Fibroblast of mammary gland (primary cell): ENCODE results near the gene KCNJ14.

Experiments
- DNase-seq: peaks from one replicate; pipeline ENCODE4 v3.0.0-alpha.2; 2010; ENCODE audit warnings: low read depth
- H3K4me3 ChIP-seq: 2 replicates; pipeline ENCODE4 v1.5.1; 2011; ENCODE audit warnings: low read depth, mild to moderate bottlenecking, low read length, moderate library complexity; ENCODE audit not compliant: control insufficient read depth
- CTCF ChIP-seq: conservative IDR thresholded peaks from 2 replicates; pipeline ENCODE4 v1.5.1; 2011; ENCODE audit warnings: low read depth, low read length, inconsistent platforms; ENCODE audit not compliant: control insufficient read depth, insufficient read depth

Gene KCNJ14

GRCh38 chr19:48508729-48509411 lies 53.5 kb downstream of the KCNJ14 start:
- no peak for DNase-seq
- TF ChIP-seq CTCF = no peak
- no peak overlapping the region for H3K4me3 ChIP-seq

GRCh38 chr19:48509467-48510194 lies 54.3 kb downstream of the KCNJ14 start:
- no peak overlapping the region for H3K4me3 ChIP-seq
- DNase-seq = no peak
- no peak for TF ChIP-seq CTCF

- no peak for TF ChIP-seq CTCF
- peak overlapping the region; percentile 12 for H3K4me3 ChIP-seq
- DNase-seq = peak; percentile 46
Measured at GRCh38 chr19:48510421-48511268, 55.3 kb downstream of the KCNJ14 start.

GRCh38 chr19:48511321-48511731 lies 56.0 kb downstream of the KCNJ14 start:
- no peak overlapping the region for H3K4me3 ChIP-seq
- no peak for TF ChIP-seq CTCF
- no peak for DNase-seq

GRCh38 chr19:48511800-48512503 lies 56.6 kb downstream of the KCNJ14 start, which contains the start of gene LMTK3:
TSS of gene LMTK3 (minus strand) at chr19:48511835. CDS start at chr19:48511576, 259 bp downstream.
- no peak for TF ChIP-seq CTCF
- peak within 1 kb of the TSS; percentile 12 for H3K4me3 ChIP-seq
- DNase-seq = peak; percentile 21

GRCh38 chr19:48512504-48513288 lies 57.3 kb downstream of the KCNJ14 start:
- H3K4me3 ChIP-seq = no peak overlapping the region
- TF ChIP-seq CTCF = no peak
- no peak for DNase-seq
